ENCODE results near the gene SLC36A3.

The SLC36A3 gene

DNA sequence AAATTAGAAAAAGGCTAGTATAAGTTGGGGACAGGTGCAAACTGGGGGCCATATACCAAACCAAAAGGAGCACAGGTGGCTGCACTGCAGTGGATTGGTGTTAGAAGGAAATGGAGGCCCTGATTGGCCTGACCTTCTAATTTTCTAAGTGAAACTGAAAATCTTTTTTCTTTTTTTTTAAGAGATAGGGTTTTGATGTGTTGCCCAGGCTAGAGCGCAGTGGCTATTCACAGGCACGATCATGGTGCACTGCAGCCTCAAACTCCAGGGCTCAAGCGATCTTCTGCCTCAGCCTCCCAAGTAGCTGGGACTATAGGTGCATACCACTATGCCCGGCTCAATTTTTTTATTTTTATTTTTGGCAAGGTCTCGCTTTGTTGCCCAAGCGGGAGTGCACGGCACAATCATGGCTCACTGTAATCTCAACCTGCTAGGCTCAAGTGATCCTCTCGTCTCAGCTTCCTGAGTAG is 69.9 kb downstream of the SLC36A3 start:
- Histone ChIP-seq H3K4me3 (no peak overlapping the region), H3K4me1 (peaks cover 74% of the 10 kb centered on the region), H3K4me2 (peak overlapping the region; percentile 78), H3K27me3 (no peaks in the 10 kb centered on the region), H3K9me3 (no peaks in the 10 kb centered on the region), H3K27ac (no peak overlapping the region), H4K20me1 (no peaks in the 10 kb centered on the region), H3K9ac (no peak overlapping the region), H3K36me3 (no peaks in the 10 kb centered on the region)
- TF ChIP-seq Cebpa-rat (IDR thresholded peaks at IDR 0.05), result no peak

GRCh38 chr5:151231359-151231758 is 72.2 kb downstream of the SLC36A3 start:
- H4K20me1 ChIP-seq, result no peaks in the 10 kb centered on the region
- H3K9ac ChIP-seq, result no peak overlapping the region

DNA sequence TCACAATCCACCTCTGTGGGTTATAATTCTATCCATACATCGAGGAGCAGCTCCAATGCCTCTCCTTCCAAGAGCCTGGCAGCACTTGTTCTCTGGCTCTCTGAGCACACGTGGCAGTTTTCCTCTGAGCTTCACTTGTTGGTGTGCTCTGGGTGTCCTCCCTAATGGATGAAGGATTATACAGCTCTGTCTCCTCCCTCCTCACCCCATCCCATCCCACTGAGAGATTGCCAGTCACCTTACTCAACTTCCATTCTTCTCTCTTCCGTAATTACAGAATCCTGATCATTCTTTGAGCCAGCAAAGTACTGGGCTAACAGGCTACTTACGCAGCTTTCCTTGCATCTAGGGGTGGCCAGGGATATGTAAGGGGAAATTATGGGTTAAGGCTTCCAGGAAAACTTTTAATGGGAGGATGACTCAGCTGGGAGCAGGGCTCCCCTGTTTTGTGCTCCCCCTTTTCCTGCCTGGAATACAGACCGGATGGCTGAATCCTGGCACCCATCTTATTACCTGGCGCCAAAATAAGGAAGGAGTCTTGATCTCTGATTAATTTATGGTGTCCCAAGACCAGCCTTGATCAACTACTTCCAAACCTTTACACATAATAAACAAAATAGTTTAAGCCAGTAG is 73.4 kb downstream of the SLC36A3 start:
- Histone ChIP-seq H3K9ac (no peak overlapping the region), H3K27ac (no peak overlapping the region), H3K27me3 (no peaks in the 10 kb centered on the region), H3K36me3 (no peaks in the 10 kb centered on the region), H3K4me2 (no peak overlapping the region), H3K4me1 (peaks cover 59% of the 10 kb centered on the region), H4K20me1 (no peaks in the 10 kb centered on the region), H3K9me3 (no peaks in the 10 kb centered on the region), H3K4me3 (no peak overlapping the region)
- no peak for TF ChIP-seq Cebpa-rat (IDR thresholded peaks at IDR 0.05)

More at GRCh38 chr5:151231359-151231758, 72.2 kb downstream of the SLC36A3 start:
- Histone ChIP-seq H3K27me3 (no peaks in the 10 kb centered on the region), H3K4me2 (peak overlapping the region; percentile 78; the same call in 1 of the 2 replicates), H3K4me1 (peaks cover 64% of the 10 kb centered on the region), H3K4me3 (no peak overlapping the region), H3K27ac (no peak overlapping the region), H3K9me3 (no peaks in the 10 kb centered on the region), H3K36me3 (no peaks in the 10 kb centered on the region)
- TF ChIP-seq Cebpa-rat (IDR thresholded peaks at IDR 0.05), result no peak

- no peak for TF ChIP-seq Cebpa-rat (IDR thresholded peaks at IDR 0.05)
- Histone ChIP-seq H4K20me1 (no peaks in the 10 kb centered on the region), H3K4me2 (no peak overlapping the region), H3K9ac (no peak overlapping the region), H3K4me3 (no peak overlapping the region), H3K9me3 (no peaks in the 10 kb centered on the region), H3K4me1 (peaks cover 59% of the 10 kb centered on the region), H3K27ac (no peak overlapping the region), H3K36me3 (no peaks in the 10 kb centered on the region), H3K27me3 (no peaks in the 10 kb centered on the region)
Measured at GRCh38 chr5:151228986-151229385, 74.6 kb downstream of the SLC36A3 start.

DNA sequence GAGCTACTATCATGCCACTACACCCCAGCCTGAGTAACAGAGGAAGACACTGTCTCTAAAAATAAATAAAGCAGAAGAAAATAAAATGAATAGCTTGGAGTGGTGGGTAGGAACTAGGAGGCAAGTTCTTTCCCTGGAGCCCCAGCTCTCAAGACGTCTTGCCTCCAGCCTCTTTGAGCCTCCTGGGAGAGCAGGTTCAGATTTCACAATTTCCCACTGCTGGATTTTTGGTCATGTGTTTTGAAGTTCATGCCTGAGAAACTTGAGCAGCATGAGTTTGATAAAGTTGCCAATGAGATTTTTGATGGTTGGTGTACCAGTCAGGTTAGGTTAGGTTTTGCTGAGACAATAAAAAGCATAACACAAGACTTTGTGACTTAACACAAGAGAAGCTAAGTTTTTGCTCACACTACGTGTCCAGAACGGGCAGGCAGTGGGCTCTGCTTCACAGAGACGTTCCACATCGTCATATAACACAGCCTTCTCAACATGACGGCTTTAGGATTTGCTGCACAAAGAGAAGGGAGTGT is 75.6 kb downstream of the SLC36A3 start:
- H3K9me3 ChIP-seq, result no peaks in the 10 kb centered on the region
- no peaks in the 10 kb centered on the region for H3K27me3 ChIP-seq
- H3K4me3 ChIP-seq, result no peak overlapping the region
- no peak overlapping the region for H3K9ac ChIP-seq
- H4K20me1 ChIP-seq, result peaks cover 5% of the 10 kb centered on the region
- H3K4me2 ChIP-seq, result peak overlapping the region; percentile 28
- H3K27ac ChIP-seq, result no peak overlapping the region
- TF ChIP-seq Cebpa-rat (IDR thresholded peaks at IDR 0.05), result peak; percentile 65; the same call in 1 of the 2 replicates
- no peaks in the 10 kb centered on the region for H3K36me3 ChIP-seq
- peaks cover 51% of the 10 kb centered on the region for H3K4me1 ChIP-seq
